Panc1 (cell line): ENCODE measurements around the gene COMMD7. TPM values are rescaled to one million over a fixed set of nuclear protein-coding genes. Genes with fewer than 3 reads are reported as not detected.
A peak's percentile ranks its signal among the peaks of the same experiment; 100 is the strongest.

ENCODE experiments used
- ATAC-seq: fragments of 200-7000 bp; cut with Tn5 transposase; 2 replicates; pipeline ENCODE4 v1.9.1; 2020; ENCODE audit warnings: mild to moderate bottlenecking, moderate library complexity
- BruUV-seq: library from RNA; stranded (reverse); fragments of 400-500 nt; replicated peaks from 2 replicates; lab custom pipeline; 2021; lab: Mats Ljungman, UMichigan
- CTCF ChIA-PET: fragments of 300-600 bp; sonication (Branson Sonifier 250); formaldehyde crosslinking; loops from one replicate; lab custom pipeline; 2022; ENCODE audit warnings: antibody characterized with exemption; lab: Charles Lee
- POLR2A ChIA-PET: fragments of 300-600 bp; sonication (Branson Sonifier 250); formaldehyde crosslinking; loops from one replicate; lab custom pipeline; 2022; ENCODE audit warnings: antibody characterized with exemption; lab: Charles Lee
- DNase-seq: peaks from one replicate; pipeline ENCODE4 v3.0.0-alpha.2; 2010; ENCODE audit warnings: low read depth, low spot score
- H3K27ac ChIP-seq: 2 replicates; pipeline ENCODE4 v1.5.1; 2011; ENCODE audit warnings: mild to moderate bottlenecking, low read length, inconsistent platforms
- H3K27me3 ChIP-seq: fragments of 200-500 bp; sonication (Bioruptor generic); 2 replicates; pipeline ENCODE4 v1.6.0; 2014; ENCODE audit warnings: low read length, inconsistent platforms; ENCODE audit not compliant: control insufficient read depth, insufficient read depth
- H3K36me3 ChIP-seq: fragments of 200-500 bp; sonication (Bioruptor generic); 2 replicates; pipeline ENCODE4 v1.5.1; 2014; ENCODE audit warnings: inconsistent platforms, mild to moderate bottlenecking, low read length, moderate library complexity; ENCODE audit not compliant: control insufficient read depth, insufficient read depth
- H3K4me1 ChIP-seq: 2 replicates; pipeline ENCODE4 v1.5.1; 2011; ENCODE audit warnings: inconsistent platforms, mild to moderate bottlenecking, low read length, moderate library complexity; ENCODE audit not compliant: control insufficient read depth, insufficient read depth
- H3K4me3 ChIP-seq, 2 experiments: 2 replicates each; pipeline ENCODE4 v1.5.1; 2011 to 2012; ENCODE audit warnings: low read depth in 2 of 2, low read length in 2 of 2, mild to moderate bottlenecking in 2 of 2, inconsistent platforms in 1 of 2, moderate library complexity in 1 of 2
- H3K9me3 ChIP-seq: fragments of 200-500 bp; sonication (Bioruptor generic); 2 replicates; pipeline ENCODE4 v1.5.1; 2014; ENCODE audit warnings: low read depth, mild to moderate bottlenecking, inconsistent platforms, low read length, moderate library complexity; ENCODE audit not compliant: control insufficient read depth, insufficient read depth
- CTCF ChIP-seq: fragments of 450-650 bp; IDR thresholded peaks from 2 replicates; pipeline ENCODE4 v1.5.1; 2017; ENCODE audit warnings: mild to moderate bottlenecking
- POLR2AphosphoS5 ChIP-seq: IDR thresholded peaks from 2 replicates; pipeline ENCODE4 v1.6.1; 2012; ENCODE audit warnings: mild to moderate bottlenecking, low read depth, low read length, moderate library complexity
- SIN3A ChIP-seq: IDR thresholded peaks from 2 replicates; pipeline ENCODE4 v1.6.1; 2012; ENCODE audit warnings: low read depth, mild to moderate bottlenecking, low read length, moderate library complexity, borderline replicate concordance; ENCODE audit not compliant: insufficient read depth
- TCF7L2 ChIP-seq: IDR thresholded peaks from 2 replicates; pipeline ENCODE4 v1.6.1; 2011; ENCODE audit warnings: mild to moderate bottlenecking, low read depth, low read length, inconsistent platforms
- in situ Hi-C: cut with HindIII; loops from 2 replicates; pipeline ENCODE4 v1.10.0; 2016; ENCODE audit warnings: low sequenced_read_pairs, low pct_unique_long_range_greater_than_20kb
- intact Hi-C: fragments of 100-400 bp; cut with micrococcal nuclease; formaldehyde crosslinking; loops from one replicate; pipeline ENCODE4 v1.10.0; 2022; ENCODE audit not compliant: unreplicated experiment
- total RNA-seq: library from RNA; stranded (reverse); gene quantifications from one replicate; pipeline ENCODE4 v1.2.1, GENCODE V29; 2021; ENCODE audit not compliant: unreplicated experiment
- TF ChIP-seq, protein P1 (sequence below), 2 experiments: IDR thresholded peaks; 2 replicates each; pipeline ENCODE4 v1.6.1; 2011 to 2012; ENCODE audit warnings: low read depth in 2 of 2, control low read depth in 1 of 2, low read length in 1 of 2, mild to moderate bottlenecking in 1 of 2, moderate library complexity in 1 of 2; ENCODE audit not compliant: insufficient read depth in 1 of 2

COMMD7 gene
- total RNA-seq, 1 experiment from 2014 or later = 24.8 TPM

DNA sequence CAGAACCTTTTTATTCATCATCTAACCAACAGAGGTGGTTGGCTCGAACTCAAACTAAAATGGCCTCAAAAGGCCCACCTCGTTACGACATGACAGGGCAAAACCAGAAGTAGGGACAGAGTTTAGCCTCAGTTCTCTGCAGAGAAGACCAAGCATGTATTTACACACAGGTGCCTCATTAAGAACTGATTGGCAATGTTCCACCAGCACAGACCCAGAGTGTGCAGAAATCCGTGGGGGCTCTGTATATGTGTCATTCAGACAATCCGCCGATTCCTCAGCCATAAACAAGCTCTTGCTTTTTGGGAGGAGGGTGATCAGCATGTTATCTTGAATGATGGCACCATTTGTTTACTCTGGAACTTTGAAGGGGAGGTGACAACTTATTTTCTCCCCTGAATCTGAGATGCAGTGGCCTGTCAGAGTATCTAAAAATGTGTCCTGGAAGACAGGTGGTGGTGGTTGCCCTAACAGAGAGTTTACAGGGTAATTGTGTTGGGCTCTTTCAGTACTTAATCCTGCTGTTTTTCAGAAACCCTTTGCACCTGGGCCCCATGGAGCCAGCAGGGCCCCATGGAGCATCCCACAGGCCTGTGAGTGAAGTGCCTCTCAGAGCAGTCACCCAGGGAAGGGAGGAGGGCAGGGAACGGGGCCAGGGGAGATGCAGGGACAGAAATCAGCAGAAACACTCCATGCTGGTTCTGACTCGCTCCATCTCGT, 40.4 kb downstream of the COMMD7 start:
- ChIA-PET CTCF (no interaction called here), POLR2A (interaction anchor here (0.6 kb wide), 1 partner anchor 522 kb away, joined by 3 read pairs; no protein-coding TSS in a partner anchor)
- Histone ChIP-seq H3K9me3 (no peaks in the 10 kb centered on the region), H3K36me3 (no peaks in the 10 kb centered on the region), H3K4me1 (no peaks in the 10 kb centered on the region), H3K27me3 (no peaks in the 10 kb centered on the region), H3K27ac (no peak overlapping the region), H3K4me3 (no peak overlapping the region)
- no peak for TF ChIP-seq TCF7L2
- TF ChIP-seq CTCF = no peak
- TSS peak; percentile 75 for BruUV-seq
- DNase-seq (no peak), ATAC-seq (no peak)
- intact Hi-C loops = no loop called here
- in situ Hi-C loops = no loop called here

DNA sequence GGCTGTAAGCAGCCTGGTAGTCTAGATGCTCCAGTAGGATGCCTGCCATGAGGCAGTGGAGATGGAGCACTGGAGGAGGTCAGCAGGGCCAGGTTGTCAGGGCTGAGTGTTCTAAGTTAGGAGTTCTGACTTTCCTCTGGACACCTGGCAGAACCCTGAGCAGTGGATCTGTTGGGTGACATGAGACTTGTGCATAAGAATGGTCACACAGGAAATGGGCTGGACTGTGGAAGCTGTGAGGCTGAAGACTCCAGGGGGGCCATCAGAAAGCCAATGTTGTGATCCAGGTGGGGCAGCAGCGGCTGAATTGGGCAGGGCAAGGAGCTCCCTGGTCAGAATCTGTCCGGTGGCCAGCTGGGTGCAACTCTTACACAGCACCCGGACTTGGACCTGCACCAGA, 45.7 kb downstream of the COMMD7 start:
- ChIA-PET CTCF (no interaction called here), POLR2A (interaction anchor here (0.6 kb wide), 1 partner anchor 35 kb away, joined by 4 read pairs; no protein-coding TSS in a partner anchor)
- no peaks in the 10 kb centered on the region for H3K27me3 ChIP-seq
- TF ChIP-seq, protein P1, sequence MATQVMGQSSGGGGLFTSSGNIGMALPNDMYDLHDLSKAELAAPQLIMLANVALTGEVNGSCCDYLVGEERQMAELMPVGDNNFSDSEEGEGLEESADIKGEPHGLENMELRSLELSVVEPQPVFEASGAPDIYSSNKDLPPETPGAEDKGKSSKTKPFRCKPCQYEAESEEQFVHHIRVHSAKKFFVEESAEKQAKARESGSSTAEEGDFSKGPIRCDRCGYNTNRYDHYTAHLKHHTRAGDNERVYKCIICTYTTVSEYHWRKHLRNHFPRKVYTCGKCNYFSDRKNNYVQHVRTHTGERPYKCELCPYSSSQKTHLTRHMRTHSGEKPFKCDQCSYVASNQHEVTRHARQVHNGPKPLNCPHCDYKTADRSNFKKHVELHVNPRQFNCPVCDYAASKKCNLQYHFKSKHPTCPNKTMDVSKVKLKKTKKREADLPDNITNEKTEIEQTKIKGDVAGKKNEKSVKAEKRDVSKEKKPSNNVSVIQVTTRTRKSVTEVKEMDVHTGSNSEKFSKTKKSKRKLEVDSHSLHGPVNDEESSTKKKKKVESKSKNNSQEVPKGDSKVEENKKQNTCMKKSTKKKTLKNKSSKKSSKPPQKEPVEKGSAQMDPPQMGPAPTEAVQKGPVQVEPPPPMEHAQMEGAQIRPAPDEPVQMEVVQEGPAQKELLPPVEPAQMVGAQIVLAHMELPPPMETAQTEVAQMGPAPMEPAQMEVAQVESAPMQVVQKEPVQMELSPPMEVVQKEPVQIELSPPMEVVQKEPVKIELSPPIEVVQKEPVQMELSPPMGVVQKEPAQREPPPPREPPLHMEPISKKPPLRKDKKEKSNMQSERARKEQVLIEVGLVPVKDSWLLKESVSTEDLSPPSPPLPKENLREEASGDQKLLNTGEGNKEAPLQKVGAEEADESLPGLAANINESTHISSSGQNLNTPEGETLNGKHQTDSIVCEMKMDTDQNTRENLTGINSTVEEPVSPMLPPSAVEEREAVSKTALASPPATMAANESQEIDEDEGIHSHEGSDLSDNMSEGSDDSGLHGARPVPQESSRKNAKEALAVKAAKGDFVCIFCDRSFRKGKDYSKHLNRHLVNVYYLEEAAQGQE (IDR thresholded peaks at IDR 0.05; ENCODE audit: insufficient read depth in 1 of 2, low read depth in 2 of 2, low read length in 1 of 2) = no peak
- TF ChIP-seq SIN3A (no peak), TCF7L2 (no peak), POLR2AphosphoS5 (no peak), CTCF (no peak)
- BruUV-seq = no TSS peak
- intact Hi-C loops = no loop called here
- no peaks in the 10 kb centered on the region for H3K36me3 ChIP-seq
- DNase-seq (no peak), ATAC-seq (peak; percentile 48)
- H3K9me3 ChIP-seq = no peaks in the 10 kb centered on the region
- no peak overlapping the region for H3K4me3 ChIP-seq
- no peak overlapping the region for H3K27ac ChIP-seq
- in situ Hi-C loops = no loop called here
- H3K4me1 ChIP-seq = no peaks in the 10 kb centered on the region
